Measurements from ENCODE around the gene RPL39.

- TF ChIP-seq CTCF (IDR thresholded peaks at IDR 0.05; ENCODE audit: poor library complexity) (no peak), EZH2 (IDR thresholded peaks at IDR 0.05; ENCODE audit: borderline replicate concordance) (no peak)
Observed at GRCh38 chrX:119757979-119758730, 33.3 kb downstream of the RPL39 start, which contains the start of gene SOWAHD.

All from hepatocyte (in vitro differentiated cells).